Neural crest cell (in vitro differentiated cells): Measurements from ENCODE around the gene GTF2IRD1. TPM values are rescaled to one million over a fixed set of nuclear protein-coding genes. Genes with fewer than 3 reads are reported as not detected.
"Not testable (repeated sequence)": the region's sequence is repeated elsewhere in the genome, so short reads cannot be mapped to it uniquely, and the experiment has no call there.

Source experiments
- DNase-seq: peaks from one replicate; pipeline ENCODE4 v3.0.0; 2021; ENCODE audit warnings: low read depth, mixed read lengths, low spot score
- H3K27ac Mint-ChIP-seq: one replicate; pipeline ENCODE4 v1.8.0; 2021; ENCODE audit warnings: mild to moderate bottlenecking, mixed read lengths; ENCODE audit not compliant: unreplicated experiment
- H3K27me3 Mint-ChIP-seq: 2 replicates; pipeline ENCODE4 v1.8.0; 2021; ENCODE audit warnings: low read depth, mild to moderate bottlenecking, mixed read lengths
- H3K36me3 Mint-ChIP-seq: 2 replicates; pipeline ENCODE4 v1.8.0; 2021; ENCODE audit warnings: low read depth, mild to moderate bottlenecking, mixed read lengths
- H3K4me1 Mint-ChIP-seq: 2 replicates; pipeline ENCODE4 v1.8.0; 2021; ENCODE audit warnings: mixed read lengths
- H3K4me3 Mint-ChIP-seq: one replicate; pipeline ENCODE4 v1.8.0; 2021; ENCODE audit warnings: mild to moderate bottlenecking, mixed read lengths
- H3K9me3 Mint-ChIP-seq: 2 replicates; pipeline ENCODE4 v1.8.0; 2021; ENCODE audit warnings: mixed read lengths
- CTCF ChIP-seq: fragments of 200-600 bp; sonication (generic); conservative IDR thresholded peaks from 2 replicates; pipeline ENCODE4 v1.5.0; 2021; ENCODE audit warnings: antibody characterized with exemption, mild to moderate bottlenecking
- total RNA-seq: library from RNA; stranded (reverse); gene quantifications from 2 replicates; pipeline ENCODE4 v1.2.1, GENCODE V29; 2021

Gene GTF2IRD1
- total RNA-seq, 1 donor from 2014 or later = 50.1 TPM

- Mint-ChIP-seq H3K27ac (no peak overlapping the region), H3K4me3 (no peak overlapping the region), H3K9me3 (no peaks in the 10 kb centered on the region), H3K27me3 (no peaks in the 10 kb centered on the region), H3K4me1 (peaks cover 4% of the 10 kb centered on the region), H3K36me3 (no peaks in the 10 kb centered on the region)
- TF ChIP-seq CTCF = peak; percentile 97
- peak; percentile 87 for DNase-seq
Measured at GRCh38 chr7:74417419-74417971, 36.2 kb upstream of the GTF2IRD1 start.

GRCh38 chr7:74418076-74418475 is 35.6 kb upstream of the GTF2IRD1 start:
- DNase-seq = no peak
- Mint-ChIP-seq H3K4me3 (no peak overlapping the region), H3K4me1 (peaks cover 4% of the 10 kb centered on the region), H3K27me3 (no peaks in the 10 kb centered on the region), H3K9me3 (no peaks in the 10 kb centered on the region), H3K27ac (no peak overlapping the region), H3K36me3 (no peaks in the 10 kb centered on the region)
- no peak for TF ChIP-seq CTCF

- no peaks in the 10 kb centered on the region for H3K9me3 Mint-ChIP-seq
- DNase-seq = no peak
- H3K4me1 Mint-ChIP-seq = peaks cover 4% of the 10 kb centered on the region
- no peak overlapping the region for H3K27ac Mint-ChIP-seq
- no peaks in the 10 kb centered on the region for H3K36me3 Mint-ChIP-seq
- no peaks in the 10 kb centered on the region for H3K27me3 Mint-ChIP-seq
- no peak for TF ChIP-seq CTCF
- no peak overlapping the region for H3K4me3 Mint-ChIP-seq
Measured at GRCh38 chr7:74418538-74418937, 35.2 kb upstream of the GTF2IRD1 start.

GRCh38 chr7:74419232-74419631 is 34.5 kb upstream of the GTF2IRD1 start:
- not testable (repeated sequence) for H3K4me3 Mint-ChIP-seq, H3K36me3 Mint-ChIP-seq, H3K27me3 Mint-ChIP-seq, DNase-seq, H3K9me3 Mint-ChIP-seq, H3K4me1 Mint-ChIP-seq, H3K27ac Mint-ChIP-seq

- Mint-ChIP-seq H3K27me3 (no peaks in the 10 kb centered on the region), H3K27ac (no peak overlapping the region), H3K4me3 (no peak overlapping the region), H3K9me3 (no peaks in the 10 kb centered on the region), H3K36me3 (no peaks in the 10 kb centered on the region), H3K4me1 (peaks cover 4% of the 10 kb centered on the region)
- TF ChIP-seq CTCF = no peak
- DNase-seq = no peak
Measured at GRCh38 chr7:74420006-74420405, 33.7 kb upstream of the GTF2IRD1 start.

GRCh38 chr7:74424291-74424880 is 29.3 kb upstream of the GTF2IRD1 start:
- H3K4me1 Mint-ChIP-seq = no peaks in the 10 kb centered on the region
- H3K9me3 Mint-ChIP-seq = no peaks in the 10 kb centered on the region
- TF ChIP-seq CTCF = no peak
- H3K27me3 Mint-ChIP-seq = no peaks in the 10 kb centered on the region
- H3K4me3 Mint-ChIP-seq = no peak overlapping the region
- DNase-seq = no peak
- H3K27ac Mint-ChIP-seq = peak overlapping the region; percentile 27
- H3K36me3 Mint-ChIP-seq = no peaks in the 10 kb centered on the region
